Smooth muscle cell (in vitro differentiated cells): Measurements from ENCODE around the gene ADAMTS2. TPM values are rescaled to one million over a fixed set of nuclear protein-coding genes. Genes with fewer than 3 reads are reported as not detected.
A peak's percentile ranks its signal among the peaks of the same experiment; 100 is the strongest.

ENCODE experiments used
- DNase-seq: peaks from one replicate; lab custom pipeline; 2025; ENCODE audit not compliant: unreplicated experiment; lab: John Stamatoyannopoulos, UW
- H2AFZ ChIP-seq: fragments of 200-600 bp; sonication (generic); 2 replicates; pipeline ENCODE4 v1.6.0; 2016; ENCODE audit warnings: antibody characterized with exemption, low read depth, mild to moderate bottlenecking
- H3F3A ChIP-seq: fragments of 200-600 bp; sonication (generic); 2 replicates; pipeline ENCODE4 v1.6.0; 2017; ENCODE audit warnings: antibody characterized with exemption, low read depth
- H3K27ac ChIP-seq: fragments of 200-600 bp; sonication (generic); 2 replicates; pipeline ENCODE4 v1.5.1; 2016; ENCODE audit warnings: low read depth, mild to moderate bottlenecking
- H3K27me3 ChIP-seq: fragments of 200-600 bp; sonication (generic); 2 replicates; pipeline ENCODE4 v1.6.1; 2016; ENCODE audit warnings: low read depth, mild to moderate bottlenecking
- H3K36me3 ChIP-seq: fragments of 200-600 bp; sonication (generic); 2 replicates; pipeline ENCODE4 v1.5.1; 2016; ENCODE audit warnings: low read depth
- H3K4me1 ChIP-seq: fragments of 200-600 bp; sonication (generic); 2 replicates; pipeline ENCODE4 v1.5.1; 2016; ENCODE audit warnings: low read depth
- H3K4me2 ChIP-seq: fragments of 200-600 bp; sonication (generic); 2 replicates; pipeline ENCODE4 v1.6.0; 2016; ENCODE audit warnings: mild to moderate bottlenecking
- H3K4me3 ChIP-seq: fragments of 200-600 bp; sonication (generic); 2 replicates; pipeline ENCODE4 v1.5.1; 2016; ENCODE audit warnings: mild to moderate bottlenecking
- H3K79me2 ChIP-seq: fragments of 200-600 bp; sonication (generic); 2 replicates; pipeline ENCODE4 v1.6.0; 2016; ENCODE audit warnings: low read depth, mild to moderate bottlenecking
- H3K9ac ChIP-seq: fragments of 200-600 bp; sonication (generic); 2 replicates; pipeline ENCODE4 v1.6.0; 2016; ENCODE audit warnings: low read depth
- H3K9me3 ChIP-seq: fragments of 200-600 bp; sonication (generic); replicated peaks from 2 replicates; pipeline ENCODE4 v1.5.1; 2016; ENCODE audit warnings: low read depth
- H4K20me1 ChIP-seq: fragments of 200-600 bp; sonication (generic); 2 replicates; pipeline ENCODE4 v1.6.0; 2016; ENCODE audit warnings: low read depth
- WGBS: methylation state at CpG from one replicate; pipeline ENCODE4 v1.1.7; 2016; ENCODE audit warnings: low lambda C conversion rate; 5-methylcytosine and 5-hydroxymethylcytosine counted together
- polyA plus RNA-seq: library from polyadenylated mRNA; unstranded; fragments of >200 nt; fragmentation: Nextera tagmentation; extraction: Ambion mirVana; gene quantifications from 2 replicates; pipeline ENCODE4 v1.2.1, GENCODE V29; 2016
- total RNA-seq: library from RNA; depleted of rRNA; stranded (reverse); fragments of >200 nt; gene quantifications from 2 replicates; pipeline ENCODE4 v1.2.3, GENCODE V29; 2014
- TF ChIP-seq, protein P1 (sequence below): fragments of 200-600 bp; sonication (generic); IDR thresholded peaks from 2 replicates; pipeline ENCODE4 v1.5.1; 2017; ENCODE audit warnings: borderline replicate concordance, mild to moderate bottlenecking, antibody characterized with exemption; ENCODE audit not compliant: insufficient read depth, poor library complexity, severe bottlenecking

ADAMTS2 gene
- total and polyA plus RNA-seq, 2 experiments from 2014 or later: 22.8 to 37.5 TPM

- Histone ChIP-seq H4K20me1 (no peaks in the 10 kb centered on the region), H3K4me2 (no peak overlapping the region), H3K79me2 (no peaks in the 10 kb centered on the region), H3K9me3 (no peaks in the 10 kb centered on the region), H3K4me1 (peaks cover 5% of the 10 kb centered on the region), H3K9ac (no peak overlapping the region), H3K4me3 (no peak overlapping the region), H3K36me3 (no peaks in the 10 kb centered on the region), H2AFZ (no peak overlapping the region), H3K27me3 (no peaks in the 10 kb centered on the region), H3K27ac (no peak overlapping the region), H3F3A (no peaks in the 10 kb centered on the region)
- TF ChIP-seq, protein P1, sequence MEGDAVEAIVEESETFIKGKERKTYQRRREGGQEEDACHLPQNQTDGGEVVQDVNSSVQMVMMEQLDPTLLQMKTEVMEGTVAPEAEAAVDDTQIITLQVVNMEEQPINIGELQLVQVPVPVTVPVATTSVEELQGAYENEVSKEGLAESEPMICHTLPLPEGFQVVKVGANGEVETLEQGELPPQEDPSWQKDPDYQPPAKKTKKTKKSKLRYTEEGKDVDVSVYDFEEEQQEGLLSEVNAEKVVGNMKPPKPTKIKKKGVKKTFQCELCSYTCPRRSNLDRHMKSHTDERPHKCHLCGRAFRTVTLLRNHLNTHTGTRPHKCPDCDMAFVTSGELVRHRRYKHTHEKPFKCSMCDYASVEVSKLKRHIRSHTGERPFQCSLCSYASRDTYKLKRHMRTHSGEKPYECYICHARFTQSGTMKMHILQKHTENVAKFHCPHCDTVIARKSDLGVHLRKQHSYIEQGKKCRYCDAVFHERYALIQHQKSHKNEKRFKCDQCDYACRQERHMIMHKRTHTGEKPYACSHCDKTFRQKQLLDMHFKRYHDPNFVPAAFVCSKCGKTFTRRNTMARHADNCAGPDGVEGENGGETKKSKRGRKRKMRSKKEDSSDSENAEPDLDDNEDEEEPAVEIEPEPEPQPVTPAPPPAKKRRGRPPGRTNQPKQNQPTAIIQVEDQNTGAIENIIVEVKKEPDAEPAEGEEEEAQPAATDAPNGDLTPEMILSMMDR: no peak
- WGBS: 78% methylated on average over 7 of the region's 7 CpGs
- DNase-seq: no peak
Measured at GRCh38 chr5:179292202-179292601, 53.1 kb downstream of the ADAMTS2 start.

DNA sequence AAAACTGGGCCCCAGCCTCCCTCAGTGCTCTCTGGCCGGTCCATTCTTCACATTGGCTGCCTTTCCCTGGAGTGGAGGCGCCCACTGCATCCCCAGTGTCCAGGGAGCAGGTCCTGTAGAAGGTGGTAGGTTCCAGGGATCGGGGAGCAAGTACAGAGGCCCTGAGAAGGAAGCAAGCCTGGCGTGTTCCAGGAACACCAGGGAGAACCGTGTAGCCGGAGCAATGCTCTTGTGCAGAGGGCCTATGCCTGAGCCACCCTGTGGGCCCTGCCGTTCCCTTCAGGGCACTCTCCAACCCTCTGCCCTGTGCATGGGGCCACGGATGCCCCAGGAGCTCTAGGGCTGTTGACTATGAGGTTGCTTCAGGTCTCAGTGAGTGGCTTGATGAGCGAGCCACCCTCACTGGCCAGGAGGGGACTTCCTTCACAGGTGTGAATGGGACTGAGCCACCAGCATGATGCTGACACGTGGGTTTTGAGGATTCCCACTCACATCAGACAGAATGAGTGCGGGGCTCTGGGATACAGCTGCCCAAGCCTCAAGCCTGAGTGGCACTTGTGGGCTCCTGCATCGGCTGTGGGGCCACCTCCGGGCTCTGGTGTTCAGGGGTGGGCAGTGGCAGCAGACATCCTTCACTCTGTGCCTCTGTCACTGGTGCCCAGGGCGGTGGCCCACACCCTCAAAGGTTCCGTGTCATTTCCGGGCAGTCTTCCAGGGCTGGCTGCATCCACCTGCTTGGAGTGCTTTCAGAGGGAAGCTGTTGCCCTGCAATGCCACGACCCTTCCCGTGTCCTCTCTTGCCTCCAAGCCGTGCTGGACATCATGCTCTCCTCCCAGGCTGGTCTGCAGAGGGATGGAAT is 54.4 kb downstream of the ADAMTS2 start:
- H3F3A ChIP-seq: no peaks in the 10 kb centered on the region
- no peaks in the 10 kb centered on the region for H3K9me3 ChIP-seq
- WGBS: 95% methylated on average over 19 of the region's 19 CpGs

GRCh38 chr5:179289756-179290385 is 55.4 kb downstream of the ADAMTS2 start:
- Histone ChIP-seq H3K9me3 (no peaks in the 10 kb centered on the region), H3F3A (no peaks in the 10 kb centered on the region), H3K4me1 (peaks cover 14% of the 10 kb centered on the region), H3K4me3 (no peak overlapping the region), H3K4me2 (no peak overlapping the region), H4K20me1 (no peaks in the 10 kb centered on the region), H3K79me2 (no peaks in the 10 kb centered on the region), H3K9ac (no peak overlapping the region), H3K27ac (peak overlapping the region; percentile 55), H2AFZ (no peak overlapping the region), H3K27me3 (no peaks in the 10 kb centered on the region), H3K36me3 (no peaks in the 10 kb centered on the region)
- TF ChIP-seq, protein P1: no peak
- WGBS: 73% methylated on average over 13 of the region's 13 CpGs
- no peak for DNase-seq

More for the DNA sequence above, 54.4 kb downstream of the ADAMTS2 start:
- no peak overlapping the region for H3K27ac ChIP-seq
- no peaks in the 10 kb centered on the region for H3K36me3 ChIP-seq
- peaks cover 5% of the 10 kb centered on the region for H3K4me1 ChIP-seq
- H3K4me3 ChIP-seq: no peak overlapping the region
- H3K79me2 ChIP-seq: no peaks in the 10 kb centered on the region
- H4K20me1 ChIP-seq: no peaks in the 10 kb centered on the region
- no peak overlapping the region for H3K9ac ChIP-seq
- H2AFZ ChIP-seq: no peak overlapping the region
- no peak overlapping the region for H3K4me2 ChIP-seq
- TF ChIP-seq, protein P1: no peak
- DNase-seq: no peak
- no peaks in the 10 kb centered on the region for H3K27me3 ChIP-seq
